HG03469 (cell line): ENCODE results near the gene BEST2.

ENCODE experiments used
- ATAC-seq: cut with Tn5 transposase; IDR thresholded peaks from one replicate; pipeline ENCODE4 v1.9.1; 2021; ENCODE audit warnings: mild to moderate bottlenecking, moderate library complexity, moderate number of reproducible peaks; ENCODE audit not compliant: unreplicated experiment

Gene BEST2

GRCh38 chr19:12785431-12786031, 33.9 kb downstream of the BEST2 start:
- ATAC-seq: no peak

- ATAC-seq: no peak
These were observed 34.7 kb downstream of the BEST2 start for GRCh38 chr19:12786141-12786870.

- ATAC-seq: no peak
These were observed 35.4 kb downstream of the BEST2 start for GRCh38 chr19:12786952-12787351.

GRCh38 chr19:12787458-12787857, 35.9 kb downstream of the BEST2 start:
- ATAC-seq: no peak

GRCh38 chr19:12788042-12788681, 36.6 kb downstream of the BEST2 start:
- ATAC-seq: no peak

GRCh38 chr19:12788682-12789097, 37.1 kb downstream of the BEST2 start:
- ATAC-seq: no peak

GRCh38 chr19:12789098-12789903, 37.7 kb downstream of the BEST2 start:
- ATAC-seq: no peak

GRCh38 chr19:12789904-12790619, 38.5 kb downstream of the BEST2 start:
- peak; percentile 24 for ATAC-seq

- no peak for ATAC-seq
These were observed 39.2 kb downstream of the BEST2 start for GRCh38 chr19:12790628-12791344.

- ATAC-seq: no peak
These were observed 39.9 kb downstream of the BEST2 start, which contains the start of gene JUNB for GRCh38 chr19:12791345-12792050. Gene JUNB, plus strand, starts transcription at chr19:12791486. Its CDS starts 286 bp downstream, at chr19:12791772.

GRCh38 chr19:12792051-12792852, 40.7 kb downstream of the BEST2 start:
- ATAC-seq: no peak

- no peak for ATAC-seq
These were observed 41.3 kb downstream of the BEST2 start for GRCh38 chr19:12792853-12793289.

GRCh38 chr19:12793290-12794195, 42.0 kb downstream of the BEST2 start:
- peak; percentile 22 for ATAC-seq

- ATAC-seq: no peak
These were observed 42.8 kb downstream of the BEST2 start for GRCh38 chr19:12794196-12794941.

GRCh38 chr19:12794971-12795381, 43.4 kb downstream of the BEST2 start:
- ATAC-seq: no peak
